Activated naive CD8-positive, alpha-beta T cell treated with anti-CD3 and anti-CD28 coated beads, Interleukin-2, amount 50 U/mL, for 16 hours (primary cell): ENCODE data around the gene MEPE.

Experiments used
- DNase-seq: peaks from one replicate; pipeline ENCODE4 v3.0.0-alpha.2; 2020; ENCODE audit warnings: low read depth, low spot score

Gene MEPE, protein sequence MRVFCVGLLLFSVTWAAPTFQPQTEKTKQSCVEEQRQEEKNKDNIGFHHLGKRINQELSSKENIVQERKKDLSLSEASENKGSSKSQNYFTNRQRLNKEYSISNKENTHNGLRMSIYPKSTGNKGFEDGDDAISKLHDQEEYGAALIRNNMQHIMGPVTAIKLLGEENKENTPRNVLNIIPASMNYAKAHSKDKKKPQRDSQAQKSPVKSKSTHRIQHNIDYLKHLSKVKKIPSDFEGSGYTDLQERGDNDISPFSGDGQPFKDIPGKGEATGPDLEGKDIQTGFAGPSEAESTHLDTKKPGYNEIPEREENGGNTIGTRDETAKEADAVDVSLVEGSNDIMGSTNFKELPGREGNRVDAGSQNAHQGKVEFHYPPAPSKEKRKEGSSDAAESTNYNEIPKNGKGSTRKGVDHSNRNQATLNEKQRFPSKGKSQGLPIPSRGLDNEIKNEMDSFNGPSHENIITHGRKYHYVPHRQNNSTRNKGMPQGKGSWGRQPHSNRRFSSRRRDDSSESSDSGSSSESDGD

GRCh38 chr4:87832669-87833068 lies at the start of gene MEPE:
MEPE (plus strand) TSS chr4:87832969; CDS start chr4:87834715, 1,746 bp downstream.
- DNase-seq, result no peak

GRCh38 chr4:87783781-87784180 lies 49.0 kb upstream of the MEPE start:
- no peak for DNase-seq

DNA sequence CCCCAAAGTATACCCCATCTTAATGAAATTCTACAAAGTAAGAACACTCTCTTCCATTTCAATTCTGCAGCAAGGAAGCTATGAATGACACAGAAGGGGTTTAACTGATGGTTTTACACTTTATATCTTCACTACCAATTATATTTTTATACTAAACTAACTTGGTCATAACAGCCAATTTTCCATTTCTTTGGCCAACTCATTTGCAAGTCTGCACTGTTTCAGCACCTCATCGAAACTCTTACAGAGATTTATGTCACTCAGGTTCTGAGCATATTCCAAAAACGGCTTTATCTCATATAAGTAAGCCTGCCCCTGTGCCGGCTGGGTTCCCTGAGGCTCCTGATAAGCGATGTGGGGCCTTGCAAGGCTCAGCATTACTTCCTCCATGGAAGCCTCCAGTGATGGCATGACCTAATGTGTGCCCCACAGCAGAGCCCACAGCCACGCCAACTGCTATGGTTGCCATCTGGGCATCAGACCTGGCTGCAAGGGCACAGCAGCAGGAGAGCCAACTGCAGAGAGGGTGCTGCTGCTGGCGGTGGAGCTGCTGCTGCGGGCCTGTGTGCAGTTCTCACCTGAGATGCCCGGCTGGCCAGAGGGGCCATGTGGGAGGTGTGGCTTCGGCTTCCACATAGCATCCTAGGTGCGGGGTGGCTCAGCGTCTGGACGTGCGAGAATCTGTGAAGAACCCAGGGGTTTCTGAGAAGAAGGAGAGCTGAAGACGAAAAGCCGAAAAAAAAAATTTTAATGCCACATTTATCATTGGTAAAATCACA lies 46.8 kb upstream of the MEPE start:
- DNase-seq, result no peak

DNA sequence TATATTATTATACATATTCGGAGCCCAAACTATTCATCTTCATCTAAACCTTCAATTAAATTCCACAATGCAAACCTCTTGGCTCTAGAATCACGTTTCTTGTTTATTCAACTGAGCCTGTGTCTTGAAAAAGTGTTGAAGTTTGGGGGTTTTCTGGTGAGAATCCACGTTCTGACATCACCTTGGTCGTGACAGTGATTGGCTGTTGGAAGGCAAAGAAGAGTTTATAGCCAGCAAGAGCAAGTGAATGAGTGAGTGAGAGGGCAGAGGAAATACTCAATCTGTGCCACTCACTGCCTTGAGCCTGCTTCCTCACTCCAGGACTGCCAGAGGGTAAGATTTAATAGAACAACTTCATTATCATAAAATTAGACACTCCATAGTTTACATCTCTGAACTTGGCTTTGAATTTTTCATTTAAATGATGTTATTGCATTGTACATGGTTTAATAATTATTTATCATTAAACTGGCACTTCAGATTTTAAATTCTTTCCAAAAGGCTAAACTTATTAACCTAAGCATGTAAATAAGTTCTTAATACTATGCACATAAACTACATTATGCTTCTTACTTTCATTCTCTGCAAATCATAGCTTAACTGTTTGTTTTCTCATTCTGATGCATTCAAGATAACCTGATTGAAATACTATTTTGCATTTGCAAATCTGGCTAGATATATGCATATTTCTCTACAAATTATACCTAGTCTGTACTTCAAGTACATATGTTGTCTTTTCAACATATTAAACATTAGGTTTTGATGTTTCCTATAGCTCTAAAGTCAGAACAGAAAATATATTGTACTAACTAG lies 33.3 kb upstream of the MEPE start, which contains the start of gene IBSP:
Gene IBSP, plus strand, starts transcription at position 254 of the 813 bp plus-strand sequence. CDS start 2,808 bp downstream, outside the sequence.
- DNase-seq, result no peak

GRCh38 chr4:87802858-87803257 lies 29.9 kb upstream of the MEPE start:
- no peak for DNase-seq

DNA sequence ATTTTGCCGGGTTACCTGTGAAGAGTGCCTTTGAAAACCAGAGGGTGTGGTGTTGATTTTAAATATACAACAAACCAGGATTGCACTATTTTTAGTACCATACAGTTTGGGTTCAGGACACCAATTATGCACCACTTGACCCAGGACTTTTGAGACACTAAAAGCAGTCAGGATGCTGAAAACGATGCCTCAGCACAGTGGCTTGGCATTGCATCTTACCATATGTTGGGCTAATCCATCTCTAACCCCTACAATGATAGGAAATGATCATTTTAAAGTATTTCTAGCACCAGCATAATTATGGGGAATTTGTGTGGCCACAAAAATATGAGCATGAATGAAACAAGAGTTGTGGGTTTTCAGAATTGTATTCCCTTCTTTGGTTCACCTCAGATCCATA lies 29.3 kb upstream of the MEPE start:
- no peak for DNase-seq

GRCh38 chr4:87804871-87805270 lies 27.9 kb upstream of the MEPE start:
- no peak for DNase-seq

DNA sequence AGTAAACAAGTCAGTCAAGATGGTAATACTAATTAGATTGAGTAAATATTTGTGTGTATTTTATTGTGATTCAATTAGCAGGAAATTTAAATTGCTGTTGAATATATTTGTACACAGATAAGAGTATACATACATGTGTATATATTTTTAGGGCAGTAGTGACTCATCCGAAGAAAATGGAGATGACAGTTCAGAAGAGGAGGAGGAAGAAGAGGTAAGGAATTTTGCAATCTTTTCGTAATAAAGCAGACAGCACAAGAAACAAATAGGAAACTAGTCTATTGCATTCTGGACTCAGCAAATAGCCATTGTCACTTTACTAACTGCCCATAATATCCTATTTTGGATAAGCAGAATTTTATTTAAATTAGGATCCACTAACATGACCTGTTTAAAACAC lies 26.8 kb upstream of the MEPE start:
- no peak for DNase-seq

GRCh38 chr4:87806520-87806919 lies 26.2 kb upstream of the MEPE start:
- DNase-seq, result no peak

GRCh38 chr4:87807402-87807801 lies 25.4 kb upstream of the MEPE start:
- no peak for DNase-seq

- no peak for DNase-seq
Observed at GRCh38 chr4:87811977-87812376, 20.8 kb upstream of the MEPE start.

- DNase-seq, result no peak
Observed at GRCh38 chr4:87819281-87819919, 13.4 kb upstream of the MEPE start.

DNA sequence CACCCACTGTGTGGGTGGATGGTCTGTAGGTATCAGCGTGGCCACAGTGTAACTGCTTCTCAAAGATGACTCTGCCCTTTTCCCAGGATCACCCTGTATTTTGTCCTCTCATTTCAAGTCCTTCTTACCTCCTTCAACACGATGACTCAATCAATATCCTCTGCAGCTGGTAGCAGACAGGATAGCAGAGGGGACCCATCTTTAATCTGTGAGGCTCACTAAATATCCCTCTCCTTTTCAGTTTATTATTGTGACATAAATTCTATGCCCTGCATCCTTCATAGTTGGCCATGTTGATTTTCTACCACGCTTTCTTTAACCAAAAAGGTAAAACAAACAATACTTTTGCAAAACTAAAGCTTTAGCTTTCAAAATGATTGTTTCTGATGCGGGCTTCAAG lies 9.6 kb upstream of the MEPE start:
- DNase-seq, result no peak

- no peak for DNase-seq
Observed at GRCh38 chr4:87823724-87824123, 9.0 kb upstream of the MEPE start.

DNA sequence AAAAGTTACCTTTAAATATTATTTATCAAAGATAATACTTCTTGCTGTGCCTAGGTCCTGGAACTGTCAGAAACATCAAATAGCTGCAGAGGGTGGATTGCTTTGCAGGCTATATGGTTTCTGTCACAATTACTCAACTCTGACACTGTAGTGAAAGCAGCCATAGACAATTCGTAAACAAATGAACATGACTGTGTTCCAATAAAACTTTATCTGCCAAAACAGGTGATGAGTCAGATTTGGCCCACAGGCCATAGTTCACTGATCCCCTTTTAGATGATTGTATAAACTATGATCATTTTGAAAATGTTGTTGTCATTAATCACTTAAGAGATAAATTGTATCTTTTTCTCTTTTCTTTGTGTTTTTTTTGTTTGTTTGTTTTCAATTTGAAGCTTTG lies 8.4 kb upstream of the MEPE start:
- DNase-seq, result no peak

DNA sequence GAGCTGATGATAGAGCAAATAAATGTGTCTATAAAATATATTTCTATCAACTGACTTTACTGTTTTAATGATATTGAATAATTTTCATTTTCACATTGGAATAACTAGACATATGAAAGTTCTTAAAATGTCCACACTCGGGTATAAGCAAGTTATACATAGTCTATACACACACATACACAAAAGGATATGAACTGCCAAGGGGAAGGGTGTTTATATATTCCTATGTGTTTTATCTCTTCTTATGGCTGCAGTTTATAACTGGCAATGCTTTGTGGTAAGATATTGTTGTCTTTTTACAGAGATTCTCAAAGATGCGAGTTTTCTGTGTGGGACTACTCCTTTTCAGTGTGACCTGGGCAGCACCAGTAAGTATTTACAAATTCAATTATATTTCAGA lies 1.6 kb downstream of the MEPE start:
- no peak for DNase-seq

DNA sequence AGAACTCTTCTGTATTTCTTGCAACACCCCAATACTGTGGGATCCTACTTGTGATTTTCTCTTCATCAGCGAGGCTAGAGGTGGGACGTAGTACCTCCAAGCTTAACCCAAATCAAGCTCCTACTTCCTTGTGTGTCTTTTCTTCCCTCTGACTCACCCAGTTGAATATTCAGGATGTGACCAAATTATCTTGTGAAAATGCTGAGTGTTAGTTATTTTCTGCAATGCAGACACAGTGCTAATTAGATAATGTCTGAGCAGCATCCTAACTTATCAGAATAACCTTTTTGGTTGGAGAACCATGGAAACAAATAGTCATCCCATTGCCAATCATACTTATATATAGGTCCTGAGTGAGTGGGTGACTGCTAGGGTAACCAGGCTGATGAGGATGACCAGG lies 2.4 kb downstream of the MEPE start:
- DNase-seq, result no peak

DNA sequence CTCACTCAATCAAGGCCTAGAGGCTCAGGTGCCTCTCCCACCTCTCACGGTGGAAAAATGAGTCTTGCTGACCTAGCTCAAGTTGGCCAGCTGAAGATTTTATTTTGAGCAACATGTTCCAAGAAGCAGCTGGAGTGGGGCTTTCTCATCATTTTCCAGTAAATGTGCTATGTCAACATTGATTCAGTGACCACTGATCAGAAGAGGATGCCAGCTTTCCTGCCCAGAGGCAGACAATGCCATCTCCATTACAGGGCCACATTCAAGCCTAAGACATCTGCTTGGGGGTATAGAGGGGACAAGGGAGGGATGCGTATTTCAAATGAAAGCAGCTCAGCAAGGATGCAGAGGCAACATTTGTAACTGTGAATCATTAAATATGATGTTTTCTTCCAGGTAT lies 3.0 kb downstream of the MEPE start:
- no peak for DNase-seq

DNA sequence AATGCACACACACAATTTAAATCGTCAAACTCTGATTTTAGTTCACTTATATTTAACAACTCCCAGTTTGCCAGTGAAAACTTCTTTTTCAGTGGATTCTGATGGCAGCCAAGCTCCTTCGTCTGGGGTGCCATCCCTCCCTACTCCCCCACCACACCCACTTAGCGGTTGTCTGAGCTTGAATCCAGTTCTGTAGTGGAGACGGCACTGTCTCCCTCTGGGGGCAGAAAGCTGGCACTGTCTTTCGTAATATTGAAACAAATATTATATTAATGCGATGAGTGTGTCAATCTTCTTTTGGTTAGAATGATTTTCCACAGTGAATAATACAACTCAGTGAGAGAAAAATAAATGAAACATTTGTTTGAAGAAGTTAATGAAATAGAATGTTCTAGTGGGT lies 5.4 kb downstream of the MEPE start:
- DNase-seq, result no peak

- no peak for DNase-seq
Observed at GRCh38 chr4:87838890-87839591, 6.3 kb downstream of the MEPE start.

- no peak for DNase-seq
Observed at GRCh38 chr4:87839592-87839946, 6.8 kb downstream of the MEPE start.
